HG02885 (cell line): ENCODE measurements around the gene NDUFA13.

ENCODE experiments used
- ATAC-seq: cut with Tn5 transposase; IDR thresholded peaks from one replicate; pipeline ENCODE4 v1.9.1; 2021; ENCODE audit warnings: mild to moderate bottlenecking; ENCODE audit not compliant: unreplicated experiment, poor library complexity

Gene NDUFA13

DNA sequence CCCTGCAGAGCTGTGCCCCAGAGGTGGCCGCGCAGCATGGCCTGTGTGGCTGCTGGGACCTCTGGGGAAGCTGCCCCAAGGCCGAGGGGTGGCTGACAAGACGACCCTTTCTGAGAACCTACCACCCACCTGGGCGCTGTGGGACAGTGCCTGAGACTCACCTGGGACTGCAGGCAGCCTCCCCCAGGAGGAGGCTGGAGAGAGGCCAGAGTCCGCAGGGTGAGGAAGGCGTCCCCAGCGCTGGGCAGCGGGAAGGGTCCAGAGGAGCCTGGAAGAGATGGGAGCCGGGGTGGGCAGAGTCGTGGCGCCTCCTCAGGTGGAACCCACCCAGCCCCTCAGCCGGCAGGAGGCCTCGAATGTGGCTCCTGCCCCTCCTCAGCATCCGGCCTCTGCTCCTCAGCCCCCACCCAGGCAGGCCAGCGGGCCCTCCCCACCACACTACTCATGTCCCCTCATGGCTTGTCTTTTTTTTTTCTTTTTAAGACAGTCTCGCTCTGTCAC, 47.4 kb downstream of the NDUFA13 start:
- no peak for ATAC-seq

DNA sequence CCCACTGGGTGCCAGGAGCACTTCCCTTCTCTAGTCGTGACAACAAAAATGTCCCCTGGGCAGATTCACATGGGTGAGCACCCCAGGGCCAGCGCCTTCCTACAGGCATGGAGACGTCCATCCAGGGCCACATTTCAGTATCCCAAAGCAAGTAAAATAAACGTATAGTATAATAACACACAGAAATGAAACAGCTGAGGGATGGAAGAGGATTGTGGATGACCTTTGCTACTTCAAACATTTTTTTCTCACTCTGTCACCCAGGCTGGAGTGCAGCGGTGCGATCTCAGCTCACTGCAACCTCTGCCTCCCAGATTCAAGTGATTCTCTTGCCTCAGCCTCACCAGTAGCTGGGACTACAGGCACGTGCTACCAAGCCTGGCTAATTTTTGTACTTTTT, 50.3 kb downstream of the NDUFA13 start:
- no peak for ATAC-seq

GRCh38 chr19:19567391-19567790, 51.4 kb downstream of the NDUFA13 start:
- no peak for ATAC-seq

GRCh38 chr19:19568802-19569756, 53.1 kb downstream of the NDUFA13 start:
- no peak for ATAC-seq

- ATAC-seq: no peak
Observed at GRCh38 chr19:19570571-19570970, 54.5 kb downstream of the NDUFA13 start.

DNA sequence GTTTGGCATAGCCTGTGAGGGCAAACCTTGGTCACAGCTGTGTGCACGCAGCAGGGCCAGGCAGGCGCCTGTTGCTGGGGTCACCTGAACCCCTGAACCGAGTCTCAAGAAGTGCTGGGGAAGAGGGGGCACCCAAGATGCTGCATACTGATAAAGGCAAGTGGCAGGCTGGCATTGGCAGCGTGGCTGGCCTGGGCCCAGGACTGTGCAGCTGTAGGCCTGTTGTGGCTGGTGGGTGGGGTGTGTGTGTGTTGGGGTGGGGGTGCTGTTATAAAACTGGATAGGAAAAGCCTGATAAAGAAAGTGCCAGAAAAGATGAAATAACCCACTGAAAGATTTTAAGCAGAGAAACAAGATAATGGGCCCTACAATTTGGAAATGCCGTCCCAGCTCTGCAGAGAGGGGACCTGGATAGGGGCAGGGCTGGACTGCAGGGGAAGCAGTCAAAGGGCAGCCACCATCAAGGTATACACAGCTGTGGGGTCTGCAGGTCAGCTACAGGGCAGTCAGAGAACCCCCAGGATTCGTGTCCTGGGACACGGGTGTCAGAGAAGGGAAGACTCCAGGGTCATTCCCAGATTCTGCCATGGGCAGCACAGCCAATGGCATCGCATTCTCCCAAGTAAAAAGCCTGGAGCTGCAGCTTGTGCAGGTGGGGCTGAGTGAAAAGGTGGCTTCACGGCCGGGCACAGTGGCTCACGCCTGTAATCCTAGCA, 55.2 kb downstream of the NDUFA13 start:
- no peak for ATAC-seq

DNA sequence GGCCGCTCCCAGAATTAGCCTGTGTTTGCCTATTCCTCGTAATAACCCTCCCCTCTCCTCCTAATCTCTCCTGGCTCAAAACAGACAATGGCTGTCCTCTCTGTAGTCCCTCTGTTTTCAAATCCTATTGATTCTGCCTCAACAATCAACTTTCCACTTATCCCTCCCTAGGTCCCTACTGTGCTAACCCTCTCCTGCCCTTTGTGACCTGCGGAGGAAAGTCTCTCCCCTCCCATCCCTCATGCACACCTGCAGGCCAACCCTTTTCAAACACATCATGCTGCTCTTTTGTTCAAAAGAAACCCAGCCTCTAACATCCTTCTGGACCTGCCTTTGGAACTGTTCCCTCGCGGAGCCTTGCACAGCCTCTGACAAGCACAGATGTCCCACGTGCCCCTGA, 59.4 kb downstream of the NDUFA13 start:
- ATAC-seq: no peak
